HepG2 (cell line): Measurements from ENCODE around the gene ABCB8. TPM values are rescaled to one million over a fixed set of nuclear protein-coding genes. Genes with fewer than 3 reads are reported as not detected.
A peak's percentile ranks its signal among the peaks of the same experiment; 100 is the strongest.

Source experiments
- HNF1B ChIP-seq: sonication (generic); formaldehyde crosslinking; IDR thresholded peaks from 2 replicates; pipeline ENCODE4 v1.5.1; 2020; ENCODE audit warnings: mild to moderate bottlenecking, moderate library complexity, missing genetic modification reagents
- HNF4A ChIP-seq: sonication (generic); formaldehyde crosslinking; IDR thresholded peaks from 2 replicates; pipeline ENCODE4 v1.4.0; 2020; ENCODE audit warnings: missing genetic modification reagents
- NFYB ChIP-seq: sonication (generic); formaldehyde crosslinking; IDR thresholded peaks from 2 replicates; pipeline ENCODE4 v1.4.0; 2020; ENCODE audit warnings: missing genetic modification reagents
- TEAD2 ChIP-seq: sonication (generic); formaldehyde crosslinking; IDR thresholded peaks from 2 replicates; pipeline ENCODE4 v1.9.0; 2021; ENCODE audit warnings: missing genetic modification reagents
- ZIK1 ChIP-seq: sonication (generic); formaldehyde crosslinking; IDR thresholded peaks from 2 replicates; pipeline ENCODE4 v1.5.0; 2020; ENCODE audit warnings: mild to moderate bottlenecking, low read depth, missing genetic modification reagents, borderline replicate concordance
- ZKSCAN8 ChIP-seq: IDR thresholded peaks from 2 replicates; pipeline ENCODE4 v1.6.1; 2016; ENCODE audit warnings: borderline replicate concordance, missing genetic modification reagents, missing compliant biosample characterization
- ZNF292 ChIP-seq: sonication (generic); formaldehyde crosslinking; IDR thresholded peaks from 2 replicates; pipeline ENCODE4 v1.8.1; 2022; ENCODE audit warnings: mild to moderate bottlenecking, low read depth, missing genetic modification reagents, borderline replicate concordance
- ZNF547 ChIP-seq: sonication (generic); formaldehyde crosslinking; IDR thresholded peaks from 2 replicates; pipeline ENCODE4 v1.5.1; 2020; ENCODE audit warnings: mild to moderate bottlenecking, missing genetic modification reagents
- ZNF660 ChIP-seq: sonication (generic); formaldehyde crosslinking; IDR thresholded peaks from 2 replicates; pipeline ENCODE4 v1.5.1; 2020; ENCODE audit warnings: mild to moderate bottlenecking, low read depth, missing genetic modification reagents, borderline replicate concordance
- polyA plus RNA-seq, 8 experiments: library from polyadenylated mRNA; depleted of rRNA in 3 of 8; stranded (reverse) in 7 of 8; unstranded in 1 of 8; fragments of >200 nt; fragmentation: Illumina TruSeq in 4 of 8; extraction: Trizol in 4 of 8; gene quantifications; 2 replicates each; pipeline versions ENCODE4 v1.2.1 to v1.2.3, GENCODE V29; 2011 to 2016; ENCODE audit warnings: low read depth in 4 of 8, missing spikeins in 1 of 8, mixed read lengths in 1 of 8; ENCODE audit not compliant: insufficient read depth in 1 of 8
- total RNA-seq, 5 experiments: library from RNA; depleted of rRNA; stranded (reverse); fragments of >200 nt; fragmentation: Illumina TruSeq; extraction: Trizol; gene quantifications; 2 replicates each; pipeline ENCODE4 v1.2.3, GENCODE V29; 2016; ENCODE audit warnings: low read depth in 1 of 5
- TF ChIP-seq, protein P1 (sequence below), 2 experiments: sonication (generic) in 1 of 2; formaldehyde crosslinking in 1 of 2; IDR thresholded peaks; 2 replicates each; pipeline versions ENCODE4 v1.4.0 to v1.6.1; 2018 to 2020; ENCODE audit warnings: missing genetic modification reagents in 2 of 2, borderline replicate concordance in 1 of 2, low read depth in 1 of 2, mild to moderate bottlenecking in 1 of 2, missing biosample characterization in 1 of 2
- TF ChIP-seq, protein P2 (sequence below): sonication (generic); formaldehyde crosslinking; IDR thresholded peaks from 2 replicates; pipeline ENCODE4 v1.9.0; 2021; ENCODE audit warnings: missing genetic modification reagents, borderline replicate concordance
- TF ChIP-seq, protein P3 (sequence below): sonication (generic); formaldehyde crosslinking; IDR thresholded peaks from 2 replicates; pipeline ENCODE4 v1.5.1; 2020; ENCODE audit warnings: mild to moderate bottlenecking, missing genetic modification reagents, borderline replicate concordance
- TF ChIP-seq, protein P4 (sequence below): sonication (generic); formaldehyde crosslinking; IDR thresholded peaks from 2 replicates; pipeline ENCODE4 v1.4.0; 2020; ENCODE audit warnings: mild to moderate bottlenecking, missing genetic modification reagents, borderline replicate concordance
- TF ChIP-seq, protein P5 (sequence below): sonication (generic); formaldehyde crosslinking; conservative IDR thresholded peaks from 2 replicates; pipeline ENCODE4 v1.5.0; 2020; ENCODE audit warnings: missing genetic modification reagents

Gene ABCB8
- total and polyA plus RNA-seq, 2 of the 13 experiments (the other 11 are each of a cell fraction or from before 2014, with no cell fraction given), result 6.6 to 16.7 TPM

GRCh38 chr7:151083071-151083823 lies 55.0 kb downstream of the ABCB8 start, which contains the start of gene TMUB1 (continued):
- TF ChIP-seq, protein P1, sequence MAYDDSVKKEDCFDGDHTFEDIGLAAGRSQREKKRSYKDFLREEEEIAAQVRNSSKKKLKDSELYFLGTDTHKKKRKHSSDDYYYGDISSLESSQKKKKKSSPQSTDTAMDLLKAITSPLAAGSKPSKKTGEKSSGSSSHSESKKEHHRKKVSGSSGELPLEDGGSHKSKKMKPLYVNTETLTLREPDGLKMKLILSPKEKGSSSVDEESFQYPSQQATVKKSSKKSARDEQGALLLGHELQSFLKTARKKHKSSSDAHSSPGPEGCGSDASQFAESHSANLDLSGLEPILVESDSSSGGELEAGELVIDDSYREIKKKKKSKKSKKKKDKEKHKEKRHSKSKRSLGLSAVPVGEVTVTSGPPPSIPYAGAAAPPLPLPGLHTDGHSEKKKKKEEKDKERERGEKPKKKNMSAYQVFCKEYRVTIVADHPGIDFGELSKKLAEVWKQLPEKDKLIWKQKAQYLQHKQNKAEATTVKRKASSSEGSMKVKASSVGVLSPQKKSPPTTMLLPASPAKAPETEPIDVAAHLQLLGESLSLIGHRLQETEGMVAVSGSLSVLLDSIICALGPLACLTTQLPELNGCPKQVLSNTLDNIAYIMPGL (CRISPR knock-in tag; IDR thresholded peaks at IDR 0.05; ENCODE audit: borderline replicate concordance in 1 of 2, low read depth in 1 of 2), result no peak; a peak in 1 of 4 replicates
- no peak for TF ChIP-seq ZKSCAN8 (CRISPR knock-in tag)
- TF ChIP-seq HNF1B (CRISPR knock-in tag), result peak; percentile 64; the same call in 1 of the 2 replicates
- TF ChIP-seq ZNF660 (CRISPR knock-in tag), result no peak
- TF ChIP-seq, protein P2, sequence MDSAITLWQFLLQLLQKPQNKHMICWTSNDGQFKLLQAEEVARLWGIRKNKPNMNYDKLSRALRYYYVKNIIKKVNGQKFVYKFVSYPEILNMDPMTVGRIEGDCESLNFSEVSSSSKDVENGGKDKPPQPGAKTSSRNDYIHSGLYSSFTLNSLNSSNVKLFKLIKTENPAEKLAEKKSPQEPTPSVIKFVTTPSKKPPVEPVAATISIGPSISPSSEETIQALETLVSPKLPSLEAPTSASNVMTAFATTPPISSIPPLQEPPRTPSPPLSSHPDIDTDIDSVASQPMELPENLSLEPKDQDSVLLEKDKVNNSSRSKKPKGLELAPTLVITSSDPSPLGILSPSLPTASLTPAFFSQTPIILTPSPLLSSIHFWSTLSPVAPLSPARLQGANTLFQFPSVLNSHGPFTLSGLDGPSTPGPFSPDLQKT (CRISPR knock-in tag), result no peak
- no peak for TF ChIP-seq ZNF292 (CRISPR knock-in tag)
- TF ChIP-seq, protein P3, sequence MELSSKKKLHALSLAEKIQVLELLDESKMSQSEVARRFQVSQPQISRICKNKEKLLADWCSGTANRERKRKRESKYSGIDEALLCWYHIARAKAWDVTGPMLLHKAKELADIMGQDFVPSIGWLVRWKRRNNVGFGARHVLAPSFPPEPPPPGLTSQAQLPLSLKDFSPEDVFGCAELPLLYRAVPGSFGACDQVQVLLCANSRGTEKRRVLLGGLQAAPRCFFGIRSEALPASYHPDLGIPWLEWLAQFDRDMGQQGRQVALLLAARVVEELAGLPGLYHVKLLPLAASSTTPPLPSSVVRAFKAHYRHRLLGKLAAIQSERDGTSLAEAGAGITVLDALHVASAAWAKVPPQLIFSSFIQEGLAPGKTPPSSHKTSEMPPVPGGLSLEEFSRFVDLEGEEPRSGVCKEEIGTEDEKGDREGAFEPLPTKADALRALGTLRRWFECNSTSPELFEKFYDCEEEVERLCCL (CRISPR knock-in tag), result no peak
- no peak; the same call in 1 of the 2 replicates for TF ChIP-seq ZIK1 (CRISPR knock-in tag)
- TF ChIP-seq NFYB (CRISPR knock-in tag), result no peak
- no peak for TF ChIP-seq HNF4A (CRISPR knock-in tag)
- TF ChIP-seq TEAD2 (CRISPR knock-in tag), result 0 out of 2 replicates have a peak, but pooled peaks have one; percentile 49
- TF ChIP-seq, protein P4, sequence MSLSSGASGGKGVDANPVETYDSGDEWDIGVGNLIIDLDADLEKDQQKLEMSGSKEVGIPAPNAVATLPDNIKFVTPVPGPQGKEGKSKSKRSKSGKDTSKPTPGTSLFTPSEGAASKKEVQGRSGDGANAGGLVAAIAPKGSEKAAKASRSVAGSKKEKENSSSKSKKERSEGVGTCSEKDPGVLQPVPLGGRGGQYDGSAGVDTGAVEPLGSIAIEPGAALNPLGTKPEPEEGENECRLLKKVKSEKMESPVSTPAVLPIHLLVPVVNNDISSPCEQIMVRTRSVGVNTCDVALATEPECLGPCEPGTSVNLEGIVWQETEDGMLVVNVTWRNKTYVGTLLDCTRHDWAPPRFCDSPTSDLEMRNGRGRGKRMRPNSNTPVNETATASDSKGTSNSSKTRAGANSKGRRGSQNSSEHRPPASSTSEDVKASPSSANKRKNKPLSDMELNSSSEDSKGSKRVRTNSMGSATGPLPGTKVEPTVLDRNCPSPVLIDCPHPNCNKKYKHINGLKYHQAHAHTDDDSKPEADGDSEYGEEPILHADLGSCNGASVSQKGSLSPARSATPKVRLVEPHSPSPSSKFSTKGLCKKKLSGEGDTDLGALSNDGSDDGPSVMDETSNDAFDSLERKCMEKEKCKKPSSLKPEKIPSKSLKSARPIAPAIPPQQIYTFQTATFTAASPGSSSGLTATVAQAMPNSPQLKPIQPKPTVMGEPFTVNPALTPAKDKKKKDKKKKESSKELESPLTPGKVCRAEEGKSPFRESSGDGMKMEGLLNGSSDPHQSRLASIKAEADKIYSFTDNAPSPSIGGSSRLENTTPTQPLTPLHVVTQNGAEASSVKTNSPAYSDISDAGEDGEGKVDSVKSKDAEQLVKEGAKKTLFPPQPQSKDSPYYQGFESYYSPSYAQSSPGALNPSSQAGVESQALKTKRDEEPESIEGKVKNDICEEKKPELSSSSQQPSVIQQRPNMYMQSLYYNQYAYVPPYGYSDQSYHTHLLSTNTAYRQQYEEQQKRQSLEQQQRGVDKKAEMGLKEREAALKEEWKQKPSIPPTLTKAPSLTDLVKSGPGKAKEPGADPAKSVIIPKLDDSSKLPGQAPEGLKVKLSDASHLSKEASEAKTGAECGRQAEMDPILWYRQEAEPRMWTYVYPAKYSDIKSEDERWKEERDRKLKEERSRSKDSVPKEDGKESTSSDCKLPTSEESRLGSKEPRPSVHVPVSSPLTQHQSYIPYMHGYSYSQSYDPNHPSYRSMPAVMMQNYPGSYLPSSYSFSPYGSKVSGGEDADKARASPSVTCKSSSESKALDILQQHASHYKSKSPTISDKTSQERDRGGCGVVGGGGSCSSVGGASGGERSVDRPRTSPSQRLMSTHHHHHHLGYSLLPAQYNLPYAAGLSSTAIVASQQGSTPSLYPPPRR (CRISPR knock-in tag), result no peak
- TF ChIP-seq ZNF547 (CRISPR knock-in tag), result 0 out of 2 replicates have a peak, but pooled peaks have one; percentile 52
- TF ChIP-seq, protein P5, sequence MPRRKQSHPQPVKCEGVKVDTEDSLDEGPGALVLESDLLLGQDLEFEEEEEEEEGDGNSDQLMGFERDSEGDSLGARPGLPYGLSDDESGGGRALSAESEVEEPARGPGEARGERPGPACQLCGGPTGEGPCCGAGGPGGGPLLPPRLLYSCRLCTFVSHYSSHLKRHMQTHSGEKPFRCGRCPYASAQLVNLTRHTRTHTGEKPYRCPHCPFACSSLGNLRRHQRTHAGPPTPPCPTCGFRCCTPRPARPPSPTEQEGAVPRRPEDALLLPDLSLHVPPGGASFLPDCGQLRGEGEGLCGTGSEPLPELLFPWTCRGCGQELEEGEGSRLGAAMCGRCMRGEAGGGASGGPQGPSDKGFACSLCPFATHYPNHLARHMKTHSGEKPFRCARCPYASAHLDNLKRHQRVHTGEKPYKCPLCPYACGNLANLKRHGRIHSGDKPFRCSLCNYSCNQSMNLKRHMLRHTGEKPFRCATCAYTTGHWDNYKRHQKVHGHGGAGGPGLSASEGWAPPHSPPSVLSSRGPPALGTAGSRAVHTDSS (CRISPR knock-in tag), result no peak
